GM12801 (cell line): ENCODE data around the gene CCDC127.
"Not testable (repeated sequence)": the region's sequence is repeated elsewhere in the genome, so short reads cannot be mapped to it uniquely, and the experiment has no call there.

ENCODE experiments used
- TF ChIP-seq, protein P1 (sequence below): IDR thresholded peaks from one replicate; pipeline ENCODE4 v1.5.1; 2011; ENCODE audit warnings: control low read depth; ENCODE audit not compliant: insufficient read length; ENCODE audit errors: extremely low read depth

The CCDC127 gene, protein sequence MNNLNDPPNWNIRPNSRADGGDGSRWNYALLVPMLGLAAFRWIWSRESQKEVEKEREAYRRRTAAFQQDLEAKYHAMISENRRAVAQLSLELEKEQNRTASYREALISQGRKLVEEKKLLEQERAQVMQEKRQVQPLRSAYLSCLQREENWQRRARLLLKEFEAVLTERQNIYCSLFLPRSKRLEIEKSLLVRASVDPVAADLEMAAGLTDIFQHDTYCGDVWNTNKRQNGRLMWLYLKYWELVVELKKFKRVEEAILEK

DNA sequence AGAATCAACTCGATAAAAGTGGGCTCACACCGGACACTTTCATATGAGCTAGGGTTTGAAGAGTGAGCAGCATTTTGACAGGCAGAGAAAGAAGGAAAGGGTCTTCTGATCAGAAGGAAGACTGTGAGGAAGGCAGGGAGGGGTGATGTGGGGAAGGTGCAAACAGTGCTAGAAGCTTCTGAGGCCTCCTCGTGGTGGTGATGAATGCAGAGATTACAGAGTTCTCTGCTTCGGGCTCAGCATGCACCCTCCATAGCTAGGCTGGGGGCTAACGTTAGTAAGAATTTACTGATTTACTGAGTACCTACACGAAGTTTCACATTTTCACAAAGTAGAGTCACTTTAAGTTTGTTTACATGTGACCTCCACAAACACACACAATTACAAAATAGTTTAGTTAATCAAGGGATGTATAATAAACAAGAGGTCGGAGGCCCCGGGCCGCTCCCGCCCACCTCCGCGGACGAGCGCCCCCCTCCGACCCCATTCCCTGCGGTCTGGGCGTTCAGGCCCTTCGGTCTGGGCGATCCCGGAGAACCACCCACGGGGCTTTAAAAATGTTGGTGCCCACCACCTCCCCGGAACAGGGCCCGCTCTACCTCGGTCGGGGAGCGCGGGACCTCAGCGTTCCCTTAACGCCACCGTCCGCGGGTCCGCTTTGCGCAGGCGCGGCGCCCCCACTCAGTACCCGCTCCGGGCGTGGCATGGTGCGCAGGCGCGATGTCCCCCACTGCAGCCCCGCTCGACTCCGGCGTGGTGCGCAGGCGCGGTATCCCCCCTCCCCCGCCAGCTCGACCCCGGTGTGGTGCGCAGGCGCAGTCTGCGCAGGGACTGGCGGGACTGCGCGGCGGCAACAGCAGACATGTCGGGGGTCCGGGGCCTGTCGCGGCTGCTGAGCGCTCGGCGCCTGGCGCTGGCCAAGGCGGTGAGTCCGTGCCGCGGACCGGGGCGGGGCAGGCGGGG is at the start of gene CCDC127, which contains the start of gene SDHA:
CCDC127 (minus strand) TSS at position 660 of the 963 bp plus-strand sequence. CDS start 1,304 bp downstream, outside the sequence.
SDHA (plus strand) TSS at position 827 of the 963 bp plus-strand sequence; CDS start at position 863, 36 bp downstream.
- TF ChIP-seq, protein P1, sequence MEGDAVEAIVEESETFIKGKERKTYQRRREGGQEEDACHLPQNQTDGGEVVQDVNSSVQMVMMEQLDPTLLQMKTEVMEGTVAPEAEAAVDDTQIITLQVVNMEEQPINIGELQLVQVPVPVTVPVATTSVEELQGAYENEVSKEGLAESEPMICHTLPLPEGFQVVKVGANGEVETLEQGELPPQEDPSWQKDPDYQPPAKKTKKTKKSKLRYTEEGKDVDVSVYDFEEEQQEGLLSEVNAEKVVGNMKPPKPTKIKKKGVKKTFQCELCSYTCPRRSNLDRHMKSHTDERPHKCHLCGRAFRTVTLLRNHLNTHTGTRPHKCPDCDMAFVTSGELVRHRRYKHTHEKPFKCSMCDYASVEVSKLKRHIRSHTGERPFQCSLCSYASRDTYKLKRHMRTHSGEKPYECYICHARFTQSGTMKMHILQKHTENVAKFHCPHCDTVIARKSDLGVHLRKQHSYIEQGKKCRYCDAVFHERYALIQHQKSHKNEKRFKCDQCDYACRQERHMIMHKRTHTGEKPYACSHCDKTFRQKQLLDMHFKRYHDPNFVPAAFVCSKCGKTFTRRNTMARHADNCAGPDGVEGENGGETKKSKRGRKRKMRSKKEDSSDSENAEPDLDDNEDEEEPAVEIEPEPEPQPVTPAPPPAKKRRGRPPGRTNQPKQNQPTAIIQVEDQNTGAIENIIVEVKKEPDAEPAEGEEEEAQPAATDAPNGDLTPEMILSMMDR: not testable (repeated sequence)

DNA sequence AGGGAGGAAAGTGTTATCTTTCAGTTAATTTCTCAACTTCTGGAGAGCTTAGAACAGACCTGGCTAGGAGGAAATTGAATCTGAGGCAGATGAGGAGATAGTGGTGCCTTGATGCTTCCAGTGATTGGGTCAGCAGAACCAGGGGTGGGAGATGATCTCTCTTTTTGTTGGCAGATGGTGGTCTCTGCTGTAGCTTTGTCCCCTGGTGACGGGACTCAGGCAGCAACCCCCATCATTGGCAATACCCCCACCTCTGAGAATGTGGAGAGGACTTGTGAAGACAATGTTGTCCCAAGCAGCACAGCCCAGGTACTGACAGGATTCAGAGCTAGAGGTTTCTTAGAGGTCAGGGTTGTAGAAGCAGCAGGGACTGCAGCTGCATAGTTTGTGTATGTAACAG is 49.8 kb upstream of the CCDC127 start:
- TF ChIP-seq, protein P1: no peak

DNA sequence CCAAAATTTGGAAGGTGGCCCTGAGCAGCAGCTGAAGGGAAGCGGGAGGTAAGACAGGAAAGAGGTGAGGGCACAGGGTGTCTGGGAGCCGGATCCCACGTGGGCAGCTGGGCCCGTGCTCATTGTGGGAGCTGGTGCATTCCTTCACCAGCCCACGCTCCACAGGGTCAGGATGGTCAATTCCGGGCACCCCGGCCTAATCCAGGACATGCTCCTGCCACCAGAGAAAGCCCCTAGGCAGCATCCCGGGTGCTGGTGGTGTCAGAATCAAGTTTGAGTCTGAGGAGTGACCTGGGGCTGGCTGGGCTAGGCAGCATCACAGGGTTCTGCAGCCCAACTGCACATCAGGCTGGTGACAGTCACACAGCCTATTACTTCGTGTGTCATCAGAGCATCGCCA is 46.4 kb upstream of the CCDC127 start:
- TF ChIP-seq, protein P1: no peak

DNA sequence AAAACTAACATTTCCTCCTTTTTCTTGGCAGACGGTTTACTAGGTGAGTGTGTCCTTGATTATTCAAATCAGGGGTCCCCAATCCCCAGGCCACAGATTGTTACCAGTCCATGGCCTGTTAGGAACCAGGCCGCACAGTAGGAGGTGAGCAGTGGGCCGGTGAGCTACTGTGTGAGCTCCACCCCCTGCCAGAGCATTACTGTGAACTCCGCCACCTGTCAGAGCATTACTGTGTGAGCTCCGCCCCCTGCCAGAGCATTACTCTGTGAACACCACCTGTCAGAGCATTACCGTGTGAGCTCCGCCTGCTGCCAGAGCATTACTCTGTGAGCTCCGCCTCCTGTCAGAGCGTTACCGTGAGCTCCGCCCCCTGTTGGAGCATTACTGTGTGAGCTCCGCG is 39.2 kb upstream of the CCDC127 start:
- TF ChIP-seq, protein P1: no peak

DNA sequence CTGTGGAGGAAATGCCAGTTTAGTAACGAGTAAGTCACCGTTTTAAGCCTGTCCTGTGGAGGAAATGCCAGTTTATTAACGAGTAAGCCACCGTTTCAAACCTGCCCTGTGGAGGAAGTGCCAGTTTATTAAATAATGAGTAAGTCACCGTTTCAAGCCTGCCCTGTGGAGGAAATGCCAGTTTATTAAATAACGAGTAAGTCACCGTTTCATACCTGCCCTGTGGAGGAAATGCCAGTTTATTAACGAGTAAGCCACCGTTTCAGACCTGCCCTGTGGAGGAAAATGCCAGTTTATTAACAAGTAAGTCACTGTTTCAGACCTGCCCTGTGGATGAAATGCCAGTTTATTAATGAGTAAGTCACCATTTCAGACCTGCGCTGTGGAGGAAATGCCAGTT is 34.6 kb upstream of the CCDC127 start:
- TF ChIP-seq, protein P1: no peak

DNA sequence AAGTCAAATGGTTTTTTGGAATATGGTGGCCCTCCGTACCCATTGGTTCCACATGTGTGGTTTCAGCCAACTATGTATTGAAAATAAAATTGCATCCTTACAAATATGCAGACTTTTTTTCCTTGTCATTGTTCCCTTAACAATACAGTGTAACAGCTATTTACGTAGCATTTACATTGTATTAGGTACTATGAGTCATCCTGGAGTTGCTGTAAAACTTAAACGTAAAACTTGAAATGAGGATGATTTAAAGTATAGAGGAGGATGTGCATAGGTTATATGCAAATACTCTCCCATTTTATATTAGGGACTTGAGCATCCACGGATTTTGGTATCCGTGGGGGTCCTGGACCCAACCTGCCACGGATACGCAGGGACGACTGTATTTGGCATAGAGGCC is 16.5 kb upstream of the CCDC127 start:
- TF ChIP-seq, protein P1: no peak

DNA sequence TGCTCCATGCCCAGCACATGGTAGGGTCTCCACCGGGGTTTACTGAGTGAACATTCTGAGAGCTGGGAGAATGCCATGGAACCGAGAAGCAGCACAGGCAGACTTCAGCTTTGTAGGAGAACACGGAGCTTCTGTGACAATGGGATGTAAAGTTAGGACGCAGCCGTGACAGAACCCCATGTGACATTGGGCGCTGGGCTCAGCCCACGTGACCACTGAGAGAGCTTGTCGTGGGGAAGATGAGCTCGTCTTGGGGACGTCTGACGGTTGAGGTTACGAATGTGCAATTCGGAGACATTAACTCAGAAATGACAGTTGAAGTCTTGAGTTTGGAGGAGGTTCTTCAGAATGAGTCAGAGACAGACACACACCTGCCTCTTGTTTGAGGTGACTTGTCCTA is 13.7 kb upstream of the CCDC127 start:
- TF ChIP-seq, protein P1: no peak
